Measurements from ENCODE around the gene PRMT7.

PRMT7 gene

DNA sequence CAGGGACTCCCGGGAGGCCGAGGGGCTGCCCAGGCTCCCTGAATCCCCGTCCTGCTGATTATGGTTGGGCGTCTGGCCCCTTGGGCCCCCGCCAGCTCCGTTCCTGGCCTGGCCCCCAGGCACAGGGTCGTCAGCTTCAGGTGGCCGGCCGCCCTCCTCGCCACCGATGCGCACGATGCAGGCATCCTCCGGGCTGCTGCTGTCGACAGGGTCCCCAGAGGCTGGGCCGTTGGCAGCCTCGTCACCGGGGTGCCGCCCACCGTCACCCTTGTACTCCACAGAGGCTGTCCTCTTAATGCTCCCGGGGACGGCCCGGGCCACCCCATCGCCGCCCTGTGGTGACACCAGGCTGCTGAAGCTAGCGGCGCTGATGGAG lies 60.4 kb downstream of the PRMT7 start:
- in situ Hi-C loops (cut with HindIII; ENCODE audit: low sequenced_read_pairs): no loop called here
- TF ChIP-seq, protein P1, sequence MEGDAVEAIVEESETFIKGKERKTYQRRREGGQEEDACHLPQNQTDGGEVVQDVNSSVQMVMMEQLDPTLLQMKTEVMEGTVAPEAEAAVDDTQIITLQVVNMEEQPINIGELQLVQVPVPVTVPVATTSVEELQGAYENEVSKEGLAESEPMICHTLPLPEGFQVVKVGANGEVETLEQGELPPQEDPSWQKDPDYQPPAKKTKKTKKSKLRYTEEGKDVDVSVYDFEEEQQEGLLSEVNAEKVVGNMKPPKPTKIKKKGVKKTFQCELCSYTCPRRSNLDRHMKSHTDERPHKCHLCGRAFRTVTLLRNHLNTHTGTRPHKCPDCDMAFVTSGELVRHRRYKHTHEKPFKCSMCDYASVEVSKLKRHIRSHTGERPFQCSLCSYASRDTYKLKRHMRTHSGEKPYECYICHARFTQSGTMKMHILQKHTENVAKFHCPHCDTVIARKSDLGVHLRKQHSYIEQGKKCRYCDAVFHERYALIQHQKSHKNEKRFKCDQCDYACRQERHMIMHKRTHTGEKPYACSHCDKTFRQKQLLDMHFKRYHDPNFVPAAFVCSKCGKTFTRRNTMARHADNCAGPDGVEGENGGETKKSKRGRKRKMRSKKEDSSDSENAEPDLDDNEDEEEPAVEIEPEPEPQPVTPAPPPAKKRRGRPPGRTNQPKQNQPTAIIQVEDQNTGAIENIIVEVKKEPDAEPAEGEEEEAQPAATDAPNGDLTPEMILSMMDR (IDR thresholded peaks at IDR 0.05; ENCODE audit: low read depth, low read length, missing control alignments): no peak
- no peak overlapping the region for H3K4me3 ChIP-seq (ENCODE audit: low read depth, low read length)
- no peak for DNase-seq (ENCODE audit: low read depth)

GRCh38 chr16:68371706-68372380 lies 61.0 kb downstream of the PRMT7 start:
- TF ChIP-seq, protein P1 (IDR thresholded peaks at IDR 0.05; ENCODE audit: low read depth, low read length, missing control alignments): no peak
- no peak for DNase-seq (ENCODE audit: low read depth)
- no peak overlapping the region for H3K4me3 ChIP-seq (ENCODE audit: low read depth, low read length)
- in situ Hi-C loops (cut with HindIII; ENCODE audit: low sequenced_read_pairs): no loop called here

GRCh38 chr16:68372381-68372720 lies 61.5 kb downstream of the PRMT7 start:
- in situ Hi-C loops (cut with HindIII; ENCODE audit: low sequenced_read_pairs): no loop called here
- no peak for DNase-seq (ENCODE audit: low read depth)
- H3K4me3 ChIP-seq (ENCODE audit: low read depth, low read length): no peak overlapping the region
- TF ChIP-seq, protein P1 (IDR thresholded peaks at IDR 0.05; ENCODE audit: low read depth, low read length, missing control alignments): no peak

- in situ Hi-C loops (cut with HindIII; ENCODE audit: low sequenced_read_pairs): no loop called here
- DNase-seq (ENCODE audit: low read depth): no peak
Observed at GRCh38 chr16:68372806-68373205, 62.0 kb downstream of the PRMT7 start.

GRCh38 chr16:68373528-68374245 lies 62.9 kb downstream of the PRMT7 start:
- no peak overlapping the region for H3K4me3 ChIP-seq (ENCODE audit: low read depth, low read length)
- DNase-seq (ENCODE audit: low read depth): no peak
- in situ Hi-C loops (cut with HindIII; ENCODE audit: low sequenced_read_pairs): no loop called here
- TF ChIP-seq, protein P1 (IDR thresholded peaks at IDR 0.05; ENCODE audit: low read depth, low read length, missing control alignments): no peak

More at GRCh38 chr16:68372806-68373205, 62.0 kb downstream of the PRMT7 start:
- TF ChIP-seq, protein P1 (IDR thresholded peaks at IDR 0.05; ENCODE audit: low read depth, low read length, missing control alignments): no peak
- H3K4me3 ChIP-seq (ENCODE audit: low read depth, low read length): no peak overlapping the region

GRCh38 chr16:68374246-68374805 lies 63.5 kb downstream of the PRMT7 start:
- H3K4me3 ChIP-seq (ENCODE audit: low read depth, low read length): no peak overlapping the region
- DNase-seq (ENCODE audit: low read depth): no peak
- TF ChIP-seq, protein P1 (IDR thresholded peaks at IDR 0.05; ENCODE audit: low read depth, low read length, missing control alignments): no peak
- in situ Hi-C loops (cut with HindIII; ENCODE audit: low sequenced_read_pairs): no loop called here
